H1 (cell line): ENCODE data around the gene TOMM40.

Experiments
- EP300 ChIP-seq, 2 experiments: IDR thresholded peaks; 1 replicate in 1 of 2; 2 replicates in 1 of 2; pipeline ENCODE4 v1.6.1; 2011 to 2012; ENCODE audit warnings: low read depth in 2 of 2, low read length in 2 of 2, mild to moderate bottlenecking in 2 of 2, borderline replicate concordance in 1 of 2, inconsistent platforms in 1 of 2, moderate library complexity in 1 of 2
- EZH2 ChIP-seq: fragments of 200-600 bp; sonication (generic); IDR thresholded peaks from 2 replicates; pipeline ENCODE4 v1.7.1; 2012; ENCODE audit warnings: low read depth, mild to moderate bottlenecking, moderate library complexity, low read length, inconsistent platforms; ENCODE audit not compliant: severe bottlenecking
- FOSL1 ChIP-seq: IDR thresholded peaks from 2 replicates; pipeline ENCODE4 v1.6.1; 2011; ENCODE audit warnings: mild to moderate bottlenecking, low read depth, low read length, moderate library complexity; ENCODE audit not compliant: insufficient read depth
- HDAC2 ChIP-seq, 2 experiments: fragments of 300-600 bp in 1 of 2; sonication (generic) in 1 of 2; IDR thresholded peaks; 2 replicates each; pipeline ENCODE4 v1.6.1; 2011 to 2012; ENCODE audit warnings: low read depth in 2 of 2, low read length in 2 of 2, mild to moderate bottlenecking in 2 of 2, moderate library complexity in 2 of 2, borderline replicate concordance in 1 of 2, inconsistent platforms in 1 of 2
- JUN ChIP-seq: IDR thresholded peaks from 2 replicates; pipeline ENCODE4 v1.6.1; 2011; ENCODE audit warnings: low read depth, mild to moderate bottlenecking, improper control_type of control experiment, low read length
- POLR2A ChIP-seq, 2 experiments: IDR thresholded peaks; 1 replicate in 1 of 2; 2 replicates in 1 of 2; pipeline ENCODE4 v1.6.1; 2011; ENCODE audit warnings: low read depth in 2 of 2, low read length in 2 of 2, mild to moderate bottlenecking in 2 of 2; ENCODE audit errors: control extremely low read depth in 1 of 2
- POLR2AphosphoS5 ChIP-seq: IDR thresholded peaks from 2 replicates; pipeline ENCODE4 v1.6.1; 2011; ENCODE audit warnings: low read depth, low read length
- RAD21 ChIP-seq, 2 experiments: IDR thresholded peaks in 1 of 2; conservative IDR thresholded peaks in 1 of 2; 2 replicates each; pipeline ENCODE4 v1.6.1; 2011; ENCODE audit warnings: low read depth in 2 of 2, low read length in 2 of 2, improper control_type of control experiment in 1 of 2, inconsistent platforms in 1 of 2, mild to moderate bottlenecking in 1 of 2, moderate library complexity in 1 of 2
- SRF ChIP-seq: IDR thresholded peaks from 2 replicates; pipeline ENCODE4 v1.6.1; 2011; ENCODE audit warnings: mild to moderate bottlenecking, low read depth, low read length, moderate library complexity
- ZNF274 ChIP-seq: IDR thresholded peaks from 2 replicates; pipeline ENCODE4 v1.7.0; 2012; ENCODE audit warnings: low read length, borderline replicate concordance; ENCODE audit errors: extremely low read depth
- TF ChIP-seq, protein P1 (sequence below): IDR thresholded peaks from 2 replicates; pipeline ENCODE4 v1.6.1; 2012; ENCODE audit warnings: inconsistent platforms
- TF ChIP-seq, protein P2 (sequence below), 3 experiments: IDR thresholded peaks; 1 replicate in 2 of 3; 2 replicates in 1 of 3; pipeline versions ENCODE4 v1.5.1 to v1.6.1; 2011; ENCODE audit warnings: low read length in 3 of 3, mild to moderate bottlenecking in 3 of 3, inconsistent platforms in 2 of 3, low read depth in 1 of 3, moderate library complexity in 1 of 3; ENCODE audit not compliant: insufficient read depth in 1 of 3; ENCODE audit errors: control extremely low read depth in 1 of 3
- TF ChIP-seq, protein P3 (sequence below): IDR thresholded peaks from 2 replicates; pipeline ENCODE4 v1.6.1; 2011; ENCODE audit warnings: low read length, improper control_type of control experiment

DNA sequence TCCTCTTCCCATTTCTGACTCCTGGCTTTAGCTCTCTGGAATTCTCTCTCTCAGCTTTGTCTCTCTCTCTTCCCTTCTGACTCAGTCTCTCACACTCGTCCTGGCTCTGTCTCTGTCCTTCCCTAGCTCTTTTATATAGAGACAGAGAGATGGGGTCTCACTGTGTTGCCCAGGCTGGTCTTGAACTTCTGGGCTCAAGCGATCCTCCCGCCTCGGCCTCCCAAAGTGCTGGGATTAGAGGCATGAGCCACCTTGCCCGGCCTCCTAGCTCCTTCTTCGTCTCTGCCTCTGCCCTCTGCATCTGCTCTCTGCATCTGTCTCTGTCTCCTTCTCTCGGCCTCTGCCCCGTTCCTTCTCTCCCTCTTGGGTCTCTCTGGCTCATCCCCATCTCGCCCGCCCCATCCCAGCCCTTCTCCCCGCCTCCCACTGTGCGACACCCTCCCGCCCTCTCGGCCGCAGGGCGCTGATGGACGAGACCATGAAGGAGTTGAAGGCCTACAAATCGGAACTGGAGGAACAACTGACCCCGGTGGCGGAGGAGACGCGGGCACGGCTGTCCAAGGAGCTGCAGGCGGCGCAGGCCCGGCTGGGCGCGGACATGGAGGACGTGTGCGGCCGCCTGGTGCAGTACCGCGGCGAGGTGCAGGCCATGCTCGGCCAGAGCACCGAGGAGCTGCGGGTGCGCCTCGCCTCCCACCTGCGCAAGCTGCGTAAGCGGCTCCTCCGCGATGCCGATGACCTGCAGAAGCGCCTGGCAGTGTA, 17.2 kb downstream of the TOMM40 start:
- TF ChIP-seq POLR2AphosphoS5 (no peak), EZH2 (no peak), JUN (no peak), RAD21 (IDR thresholded peaks at IDR 0.05 in 1 of 2, conservative IDR thresholded peaks at IDR 0.05 in 1 of 2; ENCODE audit: low read depth in 2 of 2, low read length in 2 of 2) (no peak), POLR2A (IDR thresholded peaks at IDR 0.05; ENCODE audit: control extremely low read depth in 1 of 2, low read depth in 2 of 2, low read length in 2 of 2) (no peak), FOSL1 (no peak), ZNF274 (no peak), EP300 (IDR thresholded peaks at IDR 0.05; ENCODE audit: borderline replicate concordance in 1 of 2, low read depth in 2 of 2, low read length in 2 of 2) (no peak), HDAC2 (IDR thresholded peaks at IDR 0.05; ENCODE audit: borderline replicate concordance in 1 of 2, low read depth in 2 of 2, low read length in 2 of 2) (no peak), SRF (no peak)
- TF ChIP-seq, protein P1, sequence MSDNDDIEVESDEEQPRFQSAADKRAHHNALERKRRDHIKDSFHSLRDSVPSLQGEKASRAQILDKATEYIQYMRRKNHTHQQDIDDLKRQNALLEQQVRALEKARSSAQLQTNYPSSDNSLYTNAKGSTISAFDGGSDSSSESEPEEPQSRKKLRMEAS = no peak
- TF ChIP-seq, protein P2, sequence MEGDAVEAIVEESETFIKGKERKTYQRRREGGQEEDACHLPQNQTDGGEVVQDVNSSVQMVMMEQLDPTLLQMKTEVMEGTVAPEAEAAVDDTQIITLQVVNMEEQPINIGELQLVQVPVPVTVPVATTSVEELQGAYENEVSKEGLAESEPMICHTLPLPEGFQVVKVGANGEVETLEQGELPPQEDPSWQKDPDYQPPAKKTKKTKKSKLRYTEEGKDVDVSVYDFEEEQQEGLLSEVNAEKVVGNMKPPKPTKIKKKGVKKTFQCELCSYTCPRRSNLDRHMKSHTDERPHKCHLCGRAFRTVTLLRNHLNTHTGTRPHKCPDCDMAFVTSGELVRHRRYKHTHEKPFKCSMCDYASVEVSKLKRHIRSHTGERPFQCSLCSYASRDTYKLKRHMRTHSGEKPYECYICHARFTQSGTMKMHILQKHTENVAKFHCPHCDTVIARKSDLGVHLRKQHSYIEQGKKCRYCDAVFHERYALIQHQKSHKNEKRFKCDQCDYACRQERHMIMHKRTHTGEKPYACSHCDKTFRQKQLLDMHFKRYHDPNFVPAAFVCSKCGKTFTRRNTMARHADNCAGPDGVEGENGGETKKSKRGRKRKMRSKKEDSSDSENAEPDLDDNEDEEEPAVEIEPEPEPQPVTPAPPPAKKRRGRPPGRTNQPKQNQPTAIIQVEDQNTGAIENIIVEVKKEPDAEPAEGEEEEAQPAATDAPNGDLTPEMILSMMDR (IDR thresholded peaks at IDR 0.05; ENCODE audit: control extremely low read depth in 1 of 3, insufficient read depth in 1 of 3, low read depth in 1 of 3, low read length in 3 of 3) = no peak
- TF ChIP-seq, protein P3, sequence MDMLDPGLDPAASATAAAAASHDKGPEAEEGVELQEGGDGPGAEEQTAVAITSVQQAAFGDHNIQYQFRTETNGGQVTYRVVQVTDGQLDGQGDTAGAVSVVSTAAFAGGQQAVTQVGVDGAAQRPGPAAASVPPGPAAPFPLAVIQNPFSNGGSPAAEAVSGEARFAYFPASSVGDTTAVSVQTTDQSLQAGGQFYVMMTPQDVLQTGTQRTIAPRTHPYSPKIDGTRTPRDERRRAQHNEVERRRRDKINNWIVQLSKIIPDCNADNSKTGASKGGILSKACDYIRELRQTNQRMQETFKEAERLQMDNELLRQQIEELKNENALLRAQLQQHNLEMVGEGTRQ = no peak
